Loucy (cell line): ENCODE data around the gene HYCC1.
"Not testable (repeated sequence)": the region's sequence is repeated elsewhere in the genome, so short reads cannot be mapped to it uniquely, and the experiment has no call there.

Experiments used
- H2AFZ ChIP-seq: fragments of 200-600 bp; sonication (generic); 2 replicates; pipeline ENCODE4 v1.6.0; 2016; ENCODE audit warnings: antibody characterized with exemption, mild to moderate bottlenecking, low read length, moderate library complexity
- H3F3A ChIP-seq: fragments of 200-600 bp; 2 replicates; pipeline ENCODE4 v1.6.0; 2016; ENCODE audit warnings: antibody characterized with exemption, low read depth, mild to moderate bottlenecking
- H3K27me3 ChIP-seq: fragments of 200-600 bp; sonication (generic); 2 replicates; pipeline ENCODE4 v1.6.1; 2014; ENCODE audit warnings: low read length, mild to moderate bottlenecking; ENCODE audit not compliant: insufficient read depth, poor library complexity, severe bottlenecking
- H3K36me3 ChIP-seq: fragments of 200-600 bp; sonication (generic); 2 replicates; pipeline ENCODE4 v1.6.1; 2016; ENCODE audit warnings: low read length; ENCODE audit not compliant: insufficient read depth
- H3K4me1 ChIP-seq: fragments of 200-600 bp; sonication (generic); 2 replicates; pipeline ENCODE4 v1.5.1; 2014; ENCODE audit warnings: low read length, mild to moderate bottlenecking; ENCODE audit not compliant: insufficient read depth, poor library complexity, severe bottlenecking
- H3K4me2 ChIP-seq: fragments of 200-600 bp; sonication (generic); 2 replicates; pipeline ENCODE4 v1.6.0; 2014; ENCODE audit warnings: antibody characterized with exemption, low read length, low read depth, mild to moderate bottlenecking; ENCODE audit not compliant: poor library complexity, severe bottlenecking
- H3K4me3 ChIP-seq: fragments of 200-600 bp; sonication (generic); 2 replicates; pipeline ENCODE4 v1.5.1; 2014; ENCODE audit warnings: low read length, mild to moderate bottlenecking, mixed read lengths; ENCODE audit not compliant: poor library complexity, severe bottlenecking
- H3K79me2 ChIP-seq: fragments of 200-600 bp; sonication (generic); 2 replicates; pipeline ENCODE4 v1.6.1; 2014; ENCODE audit warnings: low read length; ENCODE audit not compliant: insufficient read depth
- H3K9ac ChIP-seq: fragments of 200-600 bp; sonication (generic); 2 replicates; pipeline ENCODE4 v1.6.0; 2014; ENCODE audit warnings: mild to moderate bottlenecking, low read depth, low read length, moderate library complexity; ENCODE audit not compliant: poor library complexity, severe bottlenecking
- H3K9me2 ChIP-seq: fragments of 200-600 bp; sonication (generic); replicated peaks from 2 replicates; pipeline ENCODE4 v1.6.1; 2016; ENCODE audit warnings: low read depth, low read length, mixed read lengths
- H3K9me3 ChIP-seq: fragments of 200-600 bp; sonication (generic); 2 replicates; pipeline ENCODE4 v1.6.1; 2014; ENCODE audit warnings: mild to moderate bottlenecking, antibody characterized with exemption, low read length, low read depth; ENCODE audit not compliant: insufficient read depth
- H4K20me1 ChIP-seq: fragments of 200-600 bp; sonication (generic); 2 replicates; pipeline ENCODE4 v1.6.0; 2014; ENCODE audit warnings: antibody characterized with exemption, low read length, mild to moderate bottlenecking; ENCODE audit not compliant: insufficient read depth, poor library complexity, severe bottlenecking
- CTCF ChIP-seq: fragments of 200-600 bp; sonication (generic); conservative IDR thresholded peaks from 2 replicates; pipeline ENCODE4 v1.5.1; 2014; ENCODE audit warnings: mild to moderate bottlenecking, antibody characterized with exemption, low read length
- EZH2phosphoT487 ChIP-seq: fragments of 200-600 bp; IDR thresholded peaks from 2 replicates; pipeline ENCODE4 v1.6.1; 2018; ENCODE audit warnings: antibody characterized with exemption, mild to moderate bottlenecking, moderate library complexity, borderline replicate concordance

The HYCC1 gene

GRCh38 chr7:23044581-23044980 is 30.7 kb upstream of the HYCC1 start:
- H3K4me1 ChIP-seq: no peaks in the 10 kb centered on the region
- no peak overlapping the region for H2AFZ ChIP-seq
- no peak overlapping the region for H3K9ac ChIP-seq
- H3F3A ChIP-seq: no peaks in the 10 kb centered on the region
- H3K4me2 ChIP-seq: no peak overlapping the region
- no peaks in the 10 kb centered on the region for H4K20me1 ChIP-seq
- H3K4me3 ChIP-seq: no peak overlapping the region
- H3K79me2 ChIP-seq: no peaks in the 10 kb centered on the region
- H3K36me3 ChIP-seq: no peaks in the 10 kb centered on the region
- no peak for TF ChIP-seq EZH2phosphoT487
- TF ChIP-seq CTCF: no peak
- no peaks in the 10 kb centered on the region for H3K9me2 ChIP-seq
- H3K27me3 ChIP-seq: no peaks in the 10 kb centered on the region
- no peaks in the 10 kb centered on the region for H3K9me3 ChIP-seq

GRCh38 chr7:23043441-23043840 is 29.5 kb upstream of the HYCC1 start:
- no peak for TF ChIP-seq EZH2phosphoT487
- TF ChIP-seq CTCF: no peak
- no peaks in the 10 kb centered on the region for H3F3A ChIP-seq
- H3K4me1 ChIP-seq: no peaks in the 10 kb centered on the region
- no peak overlapping the region for H3K4me2 ChIP-seq
- H2AFZ ChIP-seq: no peak overlapping the region
- no peaks in the 10 kb centered on the region for H3K36me3 ChIP-seq
- no peak overlapping the region for H3K9ac ChIP-seq
- no peaks in the 10 kb centered on the region for H3K9me2 ChIP-seq
- no peaks in the 10 kb centered on the region for H3K9me3 ChIP-seq
- H3K79me2 ChIP-seq: no peaks in the 10 kb centered on the region
- H4K20me1 ChIP-seq: no peaks in the 10 kb centered on the region
- no peaks in the 10 kb centered on the region for H3K27me3 ChIP-seq
- H3K4me3 ChIP-seq: no peak overlapping the region

- not testable (repeated sequence) for H3K27me3 ChIP-seq, H3K4me3 ChIP-seq, H2AFZ ChIP-seq, H3K36me3 ChIP-seq, H3K4me2 ChIP-seq, H3K9me3 ChIP-seq, H3K4me1 ChIP-seq, H3K9me2 ChIP-seq, H3K9ac ChIP-seq, H3F3A ChIP-seq, H3K79me2 ChIP-seq, H4K20me1 ChIP-seq
These were observed 25.7 kb upstream of the HYCC1 start for GRCh38 chr7:23039674-23040073.

GRCh38 chr7:23035542-23036371 is 21.8 kb upstream of the HYCC1 start:
- not testable (repeated sequence) for H3K4me3 ChIP-seq, H3K27me3 ChIP-seq, H3K9ac ChIP-seq, H3K9me3 ChIP-seq, H3K36me3 ChIP-seq, H2AFZ ChIP-seq, H3F3A ChIP-seq, H3K4me2 ChIP-seq, H4K20me1 ChIP-seq, H3K4me1 ChIP-seq, H3K79me2 ChIP-seq, H3K9me2 ChIP-seq
